ENCODE data around the gene DRC1.

The DRC1 gene

DNA sequence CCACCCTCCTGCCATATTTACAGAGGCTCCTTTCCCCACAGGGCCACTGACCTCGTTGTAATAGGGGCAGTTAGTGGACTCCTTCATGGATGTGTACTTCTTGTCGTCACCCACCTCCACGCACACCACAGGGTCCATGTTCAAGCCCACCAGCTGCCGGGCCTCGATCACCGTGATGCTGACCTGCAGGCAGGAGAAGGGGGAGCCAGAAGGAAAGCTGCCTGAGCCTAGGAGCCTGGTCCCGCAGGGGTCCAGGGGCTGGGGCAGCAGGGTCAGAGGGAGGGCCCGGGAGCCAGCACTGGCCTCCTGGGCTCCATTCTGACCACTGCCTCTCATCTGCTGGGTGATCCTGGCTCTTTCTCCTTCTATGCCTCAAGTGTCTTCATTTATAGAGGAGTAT, 93.2 kb downstream of the DRC1 start:
- DNase-seq, result no peak

GRCh38 chr2:26495705-26496297, 94.1 kb downstream of the DRC1 start:
- no peak for DNase-seq

GRCh38 chr2:26500406-26500805, 98.7 kb downstream of the DRC1 start:
- DNase-seq, result no peak

DNA sequence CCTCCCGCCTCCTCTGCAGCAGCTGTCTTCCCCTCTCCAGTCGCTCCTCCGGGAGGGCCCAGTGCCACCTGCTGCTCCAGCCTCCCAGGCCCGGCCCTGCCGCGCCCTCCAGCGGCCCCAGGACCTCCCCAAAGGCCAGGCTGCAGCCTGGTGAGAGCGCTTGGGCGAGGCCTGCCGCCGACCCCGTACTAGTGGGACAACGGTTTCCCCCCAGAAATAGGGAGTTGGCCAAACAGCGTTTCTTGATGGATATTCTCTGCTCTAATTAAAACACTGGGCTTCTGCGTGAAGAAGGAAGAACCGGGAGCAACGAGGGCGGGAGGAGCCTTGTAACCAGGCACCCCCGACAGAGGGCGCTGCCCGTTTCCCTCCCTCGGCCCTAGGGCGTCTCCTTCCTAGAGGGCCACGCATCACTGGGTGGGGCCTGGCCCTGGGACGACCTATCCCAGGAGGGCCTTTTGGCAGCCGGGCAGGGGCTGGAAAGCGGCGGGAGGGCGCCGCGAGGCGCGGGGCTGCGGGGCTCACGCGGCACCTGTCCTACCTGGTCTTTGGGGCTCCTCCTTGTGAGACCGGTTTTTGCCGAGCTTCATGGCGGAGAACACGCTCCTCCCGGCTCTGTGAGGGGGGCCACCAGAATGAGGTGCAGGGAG, 101.6 kb downstream of the DRC1 start:
- DNase-seq, result peak; percentile 43

GRCh38 chr2:26504002-26504401, 102.3 kb downstream of the DRC1 start:
- DNase-seq, result no peak

GRCh38 chr2:26506279-26506678, 104.6 kb downstream of the DRC1 start:
- no peak for DNase-seq

Measured in fibroblast of upper back skin (primary cell).